Activated CD4-positive, alpha-beta T cell treated with anti-CD3 and anti-CD28 coated beads, Interleukin-2, amount 50 U/mL, for 1 hour (primary cell): Measurements from ENCODE around the gene RDH16.
"Not testable (repeated sequence)": the region's sequence is repeated elsewhere in the genome, so short reads cannot be mapped to it uniquely, and the experiment has no call there.

ENCODE experiments used
- DNase-seq: peaks from one replicate; pipeline ENCODE4 v3.0.0-alpha.2; 2020

Gene RDH16

GRCh38 chr12:56916296-56916995, 41.0 kb downstream of the RDH16 start:
- no peak for DNase-seq

GRCh38 chr12:56914724-56915123, 42.7 kb downstream of the RDH16 start:
- no peak for DNase-seq

GRCh38 chr12:56914256-56914655, 43.2 kb downstream of the RDH16 start:
- DNase-seq, result no peak

GRCh38 chr12:56909403-56909802, 48.0 kb downstream of the RDH16 start:
- not testable (repeated sequence) for DNase-seq

DNA sequence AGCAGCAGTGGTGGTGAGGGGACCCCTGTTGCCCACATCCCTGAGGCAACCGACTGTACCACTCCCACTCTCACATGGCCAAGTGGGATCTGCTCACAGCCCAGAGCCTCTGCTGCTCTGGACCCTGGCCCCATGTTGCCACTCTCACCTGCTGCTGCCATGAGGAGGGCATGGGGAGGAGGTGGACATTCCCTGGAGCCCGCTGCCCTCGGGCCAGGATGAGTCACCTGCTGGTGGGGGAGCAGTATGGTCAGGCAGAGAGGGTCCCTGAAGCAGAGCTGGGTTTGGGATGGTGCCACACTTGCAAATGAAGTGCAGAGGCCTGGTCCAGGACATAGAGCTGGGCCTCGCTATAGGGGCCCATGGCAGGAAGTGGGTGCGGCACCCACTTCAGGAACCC, 49.3 kb downstream of the RDH16 start:
- no peak for DNase-seq

DNA sequence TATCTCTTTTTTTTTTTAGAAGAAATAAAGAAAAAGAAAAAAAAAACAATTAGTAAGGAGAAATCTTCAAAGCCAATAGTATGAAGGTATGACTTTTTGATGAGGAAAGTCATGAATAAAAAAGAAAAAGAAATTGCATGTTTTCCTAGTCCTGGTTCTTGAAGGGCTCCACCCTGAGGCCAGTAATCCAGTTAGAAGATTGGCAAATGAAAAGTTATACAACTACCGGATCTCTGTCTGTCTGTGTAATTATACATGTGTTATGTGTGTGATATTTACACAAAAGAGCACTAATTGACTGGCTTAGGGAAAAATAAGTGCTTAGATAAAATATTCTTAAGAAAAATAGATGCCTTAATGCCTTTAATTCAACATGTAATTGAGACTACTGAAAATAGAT, 51.6 kb downstream of the RDH16 start:
- DNase-seq, result no peak

- DNase-seq, result no peak
These were observed 54.0 kb downstream of the RDH16 start for GRCh38 chr12:56903374-56903773.
